ENCODE results near the gene SCGB3A2. TPM values are rescaled to one million over a fixed set of nuclear protein-coding genes. Genes with fewer than 3 reads are reported as not detected.

Gene SCGB3A2
- total RNA-seq, 1 experiment from 2014 or later: 0.51 TPM

DNA sequence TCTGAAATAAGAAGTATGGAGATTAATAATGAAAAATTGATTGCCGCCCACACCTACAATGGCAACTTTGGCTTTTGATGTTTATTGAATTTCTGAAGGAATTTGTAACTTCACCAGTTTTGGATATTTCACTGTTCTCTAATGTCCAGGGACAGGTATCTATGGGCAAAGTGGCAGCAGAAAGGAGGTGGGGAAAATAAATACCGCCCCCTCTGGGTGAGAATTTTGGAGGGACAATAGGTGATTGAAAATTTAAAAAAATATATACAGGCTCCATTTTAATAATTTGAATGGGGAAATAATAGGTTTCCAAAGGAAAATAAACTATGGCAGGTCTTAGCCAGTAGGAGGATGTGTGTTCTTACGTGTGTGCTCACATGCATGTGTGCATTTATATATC lies 1.3 kb downstream of the SCGB3A2 start:
- Histone ChIP-seq H3F3A (ENCODE audit: low read length, unreplicated experiment) (no peaks in the 10 kb centered on the region), H4K20me1 (ENCODE audit: low read length) (no peaks in the 10 kb centered on the region), H2AFZ (ENCODE audit: low read length) (no peak overlapping the region), H3K4me1 (ENCODE audit: insufficient read depth, low read length) (peaks cover 11% of the 10 kb centered on the region), H3K36me3 (ENCODE audit: low read depth, low read length) (peaks cover 11% of the 10 kb centered on the region; the same call in 1 of the 2 replicates), H3K9me2 (replicated peaks; ENCODE audit: low read length) (no peaks in the 10 kb centered on the region), H3K27me3 (ENCODE audit: low read length) (no peaks in the 10 kb centered on the region), H3K79me2 (ENCODE audit: low read length) (no peaks in the 10 kb centered on the region), H3K4me2 (ENCODE audit: low read length) (no peak overlapping the region), H3K4me3 (ENCODE audit: low read length) (no peak overlapping the region), H3K27ac (ENCODE audit: low read length) (no peak overlapping the region), H3K9ac (ENCODE audit: low read length) (no peak overlapping the region), H3K9me3 (ENCODE audit: low read length) (no peaks in the 10 kb centered on the region)
- POLR2A ChIA-PET (ENCODE audit: unreplicated experiment): no interaction called here
- BruUV-seq (replicated peaks): no TSS peak
- intact Hi-C loops (cut with micrococcal nuclease): no loop called here
- CTCF ChIA-PET: no interaction called here
- no peak for TF ChIP-seq EZH2 (IDR thresholded peaks at IDR 0.05; ENCODE audit: low read length, unreplicated experiment)
- TF ChIP-seq, protein P1, sequence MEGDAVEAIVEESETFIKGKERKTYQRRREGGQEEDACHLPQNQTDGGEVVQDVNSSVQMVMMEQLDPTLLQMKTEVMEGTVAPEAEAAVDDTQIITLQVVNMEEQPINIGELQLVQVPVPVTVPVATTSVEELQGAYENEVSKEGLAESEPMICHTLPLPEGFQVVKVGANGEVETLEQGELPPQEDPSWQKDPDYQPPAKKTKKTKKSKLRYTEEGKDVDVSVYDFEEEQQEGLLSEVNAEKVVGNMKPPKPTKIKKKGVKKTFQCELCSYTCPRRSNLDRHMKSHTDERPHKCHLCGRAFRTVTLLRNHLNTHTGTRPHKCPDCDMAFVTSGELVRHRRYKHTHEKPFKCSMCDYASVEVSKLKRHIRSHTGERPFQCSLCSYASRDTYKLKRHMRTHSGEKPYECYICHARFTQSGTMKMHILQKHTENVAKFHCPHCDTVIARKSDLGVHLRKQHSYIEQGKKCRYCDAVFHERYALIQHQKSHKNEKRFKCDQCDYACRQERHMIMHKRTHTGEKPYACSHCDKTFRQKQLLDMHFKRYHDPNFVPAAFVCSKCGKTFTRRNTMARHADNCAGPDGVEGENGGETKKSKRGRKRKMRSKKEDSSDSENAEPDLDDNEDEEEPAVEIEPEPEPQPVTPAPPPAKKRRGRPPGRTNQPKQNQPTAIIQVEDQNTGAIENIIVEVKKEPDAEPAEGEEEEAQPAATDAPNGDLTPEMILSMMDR (conservative IDR thresholded peaks at IDR 0.05; ENCODE audit: low read depth, low read length): peak; percentile 34
- DNase-seq (no peak), ATAC-seq (no peak)

DNA sequence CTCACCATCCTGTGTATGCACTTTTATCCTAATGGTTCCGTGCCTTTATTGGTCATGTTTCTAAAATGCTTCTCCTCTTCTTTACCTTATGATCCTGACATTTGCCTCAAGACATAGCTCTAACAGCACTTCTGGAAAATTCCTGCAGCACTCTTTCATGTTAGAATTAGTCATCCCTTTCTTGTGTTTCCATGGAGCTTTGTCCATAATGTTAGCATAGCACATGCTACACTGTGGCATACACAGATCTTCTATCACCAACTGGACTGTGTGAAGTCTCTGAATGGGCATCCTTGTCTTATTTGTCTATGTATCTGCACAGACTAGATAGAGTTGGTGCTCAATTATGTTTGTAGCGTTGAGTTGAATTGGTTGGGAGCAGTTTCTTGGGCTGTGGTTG lies 2.0 kb downstream of the SCGB3A2 start:
- no peak for DNase-seq
- CTCF ChIA-PET: no interaction called here
- TF ChIP-seq EZH2 (IDR thresholded peaks at IDR 0.05; ENCODE audit: low read length, unreplicated experiment): no peak
- TF ChIP-seq, protein P1 (conservative IDR thresholded peaks at IDR 0.05; ENCODE audit: low read depth, low read length): no peak
- no peak for TF ChIP-seq EZH2phosphoT487 (IDR thresholded peaks at IDR 0.05; ENCODE audit: borderline replicate concordance, low read length)

DNA sequence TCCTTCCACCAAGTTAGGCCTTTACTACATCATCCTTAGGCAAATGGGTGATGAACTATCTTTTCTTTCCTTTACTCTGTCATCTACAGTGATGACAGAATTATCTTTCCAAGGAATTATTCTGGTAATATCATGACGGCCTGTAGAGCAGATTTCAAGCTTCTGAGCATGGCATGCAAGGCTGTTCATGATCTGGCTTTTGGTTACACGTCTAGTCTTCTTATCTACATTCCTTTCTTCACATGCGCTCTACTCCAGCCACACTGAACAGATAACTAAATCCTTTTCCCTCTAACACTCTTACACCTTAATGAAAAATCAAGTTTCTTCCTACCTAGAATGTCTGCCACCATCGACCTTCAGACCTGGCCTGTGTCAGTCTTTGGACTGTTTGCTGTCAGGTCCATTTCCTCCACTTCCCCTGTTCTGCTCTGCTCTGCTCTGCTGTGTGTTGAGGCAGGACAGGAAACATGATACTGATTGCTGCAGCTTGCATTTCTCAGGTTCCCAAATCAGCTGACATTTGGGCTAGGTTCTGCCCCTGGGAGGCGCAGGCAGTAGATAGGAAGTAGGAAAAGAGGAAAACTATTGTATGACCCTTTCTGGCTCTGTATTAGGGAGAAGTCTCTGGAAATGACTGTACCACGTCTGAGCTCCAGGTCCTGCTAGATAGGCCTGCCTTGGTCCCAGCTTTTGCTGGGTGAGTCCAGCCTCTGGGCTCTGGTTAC lies 4.2 kb downstream of the SCGB3A2 start:
- intact Hi-C loops (cut with micrococcal nuclease): no loop called here
- Histone ChIP-seq H3K9me2 (replicated peaks; ENCODE audit: low read length) (no peaks in the 10 kb centered on the region), H3K36me3 (ENCODE audit: low read depth, low read length) (peaks cover 19% of the 10 kb centered on the region; the same call in 1 of the 2 replicates), H3K4me3 (ENCODE audit: low read length) (no peak overlapping the region), H3K9ac (ENCODE audit: low read length) (no peak overlapping the region), H2AFZ (ENCODE audit: low read length) (no peak overlapping the region), H3K4me1 (ENCODE audit: insufficient read depth, low read length) (peaks cover 10% of the 10 kb centered on the region), H4K20me1 (ENCODE audit: low read length) (no peaks in the 10 kb centered on the region), H3K4me2 (ENCODE audit: low read length) (no peak overlapping the region), H3K79me2 (ENCODE audit: low read length) (no peaks in the 10 kb centered on the region), H3K27me3 (ENCODE audit: low read length) (no peaks in the 10 kb centered on the region), H3K27ac (ENCODE audit: low read length) (no peak overlapping the region), H3K9me3 (ENCODE audit: low read length) (no peaks in the 10 kb centered on the region), H3F3A (ENCODE audit: low read length, unreplicated experiment) (no peaks in the 10 kb centered on the region)
- CTCF ChIA-PET: interaction anchor here (0.5 to 0.6 kb wide), 2 partner anchors 53 to 225 kb away, joined by 3 read pairs; no protein-coding TSS in a partner anchor
- TF ChIP-seq, protein P1 (conservative IDR thresholded peaks at IDR 0.05; ENCODE audit: low read depth, low read length): no peak
- no peak for TF ChIP-seq EZH2phosphoT487 (IDR thresholded peaks at IDR 0.05; ENCODE audit: borderline replicate concordance, low read length)
- no peak for TF ChIP-seq EZH2 (IDR thresholded peaks at IDR 0.05; ENCODE audit: low read length, unreplicated experiment)
- ATAC-seq (no peak), DNase-seq (no peak)
- POLR2A ChIA-PET (ENCODE audit: unreplicated experiment): no interaction called here
- BruUV-seq (replicated peaks): no TSS peak

More for the DNA sequence above, 2.0 kb downstream of the SCGB3A2 start:
- Histone ChIP-seq H3K79me2 (ENCODE audit: low read length) (no peaks in the 10 kb centered on the region), H3K4me2 (ENCODE audit: low read length) (no peak overlapping the region), H3K4me3 (ENCODE audit: low read length) (no peak overlapping the region), H3K27me3 (ENCODE audit: low read length) (no peaks in the 10 kb centered on the region), H4K20me1 (ENCODE audit: low read length) (no peaks in the 10 kb centered on the region), H3F3A (ENCODE audit: low read length, unreplicated experiment) (no peaks in the 10 kb centered on the region), H3K9ac (ENCODE audit: low read length) (no peak overlapping the region), H3K36me3 (ENCODE audit: low read depth, low read length) (peaks cover 15% of the 10 kb centered on the region; the same call in 1 of the 2 replicates), H3K9me2 (replicated peaks; ENCODE audit: low read length) (no peaks in the 10 kb centered on the region), H3K4me1 (ENCODE audit: insufficient read depth, low read length) (peaks cover 6% of the 10 kb centered on the region; the same call in 1 of the 2 replicates), H2AFZ (ENCODE audit: low read length) (no peak overlapping the region), H3K9me3 (ENCODE audit: low read length) (no peaks in the 10 kb centered on the region), H3K27ac (ENCODE audit: low read length) (no peak overlapping the region)
- peak; percentile 43; the same call in 1 of the 2 replicates for ATAC-seq
- POLR2A ChIA-PET (ENCODE audit: unreplicated experiment): interaction anchor here (1.2 kb wide), 1 partner anchor 55 kb away, joined by 6 read pairs; no protein-coding TSS in a partner anchor
- intact Hi-C loops (cut with micrococcal nuclease): no loop called here
- no TSS peak for BruUV-seq (replicated peaks)

Measured in PC-3 (cell line).